ENCODE data around the gene TMEM178A.

DNA sequence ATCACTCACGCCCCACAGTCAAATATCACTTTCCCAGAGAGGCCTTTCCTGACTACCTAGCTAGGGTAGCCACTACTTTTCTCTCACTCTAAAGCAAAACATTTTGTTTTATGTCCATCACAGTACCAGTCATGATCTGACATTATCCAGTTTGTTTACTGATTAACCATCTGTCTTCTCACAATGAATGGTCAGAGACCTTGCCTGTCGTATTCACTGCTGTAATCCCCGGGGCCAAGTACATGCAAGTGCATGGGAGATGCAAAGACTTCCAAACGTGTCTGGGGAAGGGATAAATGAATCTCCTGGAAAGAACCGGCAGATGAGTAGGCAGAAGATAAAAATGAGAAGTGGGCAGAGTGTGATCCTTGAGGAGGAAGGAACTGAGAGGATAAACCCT lies 73.7 kb downstream of the TMEM178A start:
- TF ChIP-seq POLR2AphosphoS5 (IDR thresholded peaks at IDR 0.05; ENCODE audit: borderline replicate concordance, low read depth, low read length) (no peak), FOXP2 (optimal IDR thresholded peaks at IDR 0.05; ENCODE audit: control extremely low read depth, extremely low read length, insufficient read depth) (no peak), EZH2 (IDR thresholded peaks at IDR 0.05) (no peak)

Measured in SK-N-MC (cell line).